Esophagus muscularis mucosa (tissue), 3 donors: ENCODE results near the gene PLG.
A peak's percentile ranks its signal among the peaks of the same experiment; 100 is the strongest.

Experiments
- CTCF ChIP-seq, 3 experiments: fragments of 200-600 bp in 2 of 3; fragments of 450-650 bp in 1 of 3; sonication (generic) in 2 of 3; IDR thresholded peaks; one replicate each; pipeline ENCODE4 v1.5.1; 2017 to 2019; ENCODE audit warnings: antibody characterized with exemption in 3 of 3, mild to moderate bottlenecking in 2 of 3, moderate library complexity in 1 of 3
- POLR2AphosphoS5 ChIP-seq, 2 donors: sonication (generic); formaldehyde crosslinking; IDR thresholded peaks; one replicate each; pipeline ENCODE4 v1.6.1; 2017; ENCODE audit warnings: antibody characterized with exemption in 2 of 2

GRCh38 chr6:160750276-160750689 is 48.2 kb downstream of the PLG start:
- no peak for TF ChIP-seq POLR2AphosphoS5 (IDR thresholded peaks at IDR 0.05)
- TF ChIP-seq CTCF (IDR thresholded peaks at IDR 0.05), result peak in 1 of 3 experiments; percentile 3
